Pulmonary artery endothelial cell (primary cell): ENCODE measurements around the gene KIF26A. TPM values are rescaled to one million over a fixed set of nuclear protein-coding genes. Genes with fewer than 3 reads are reported as not detected.
"Not testable (repeated sequence)": the region's sequence is repeated elsewhere in the genome, so short reads cannot be mapped to it uniquely, and the experiment has no call there.

Experiments
- DNase-seq: peaks from one replicate; pipeline ENCODE4 v3.0.0-alpha.2; 2011; ENCODE audit warnings: low read depth, low spot score
- total RNA-seq: library from RNA; depleted of rRNA; stranded (reverse); fragments of >200 nt; gene quantifications from 2 replicates; pipeline ENCODE4 v1.2.3, GENCODE V29; 2014

Gene KIF26A
- total RNA-seq, 1 donor from 2014 or later: 13.4 TPM

GRCh38 chr14:104143521-104144452, 5.4 kb downstream of the KIF26A start:
- DNase-seq: no peak

- no peak for DNase-seq
Measured at GRCh38 chr14:104144453-104144790, 6.0 kb downstream of the KIF26A start.

- DNase-seq: no peak
Measured at GRCh38 chr14:104144911-104145825, 6.8 kb downstream of the KIF26A start.

GRCh38 chr14:104145826-104146601, 7.6 kb downstream of the KIF26A start:
- no peak for DNase-seq

- DNase-seq: no peak
Measured at GRCh38 chr14:104146651-104147345, 8.4 kb downstream of the KIF26A start.

- DNase-seq: no peak
Measured at GRCh38 chr14:104147346-104148125, 9.1 kb downstream of the KIF26A start.

- DNase-seq: no peak
Measured at GRCh38 chr14:104148433-104149277, 10.3 kb downstream of the KIF26A start.

- DNase-seq: no peak
Measured at GRCh38 chr14:104149278-104149595, 10.8 kb downstream of the KIF26A start.

GRCh38 chr14:104149617-104150135, 11.3 kb downstream of the KIF26A start:
- DNase-seq: no peak

GRCh38 chr14:104150136-104151025, 12.0 kb downstream of the KIF26A start:
- DNase-seq: no peak

- DNase-seq: no peak
Measured at GRCh38 chr14:104151026-104151381, 12.6 kb downstream of the KIF26A start.

GRCh38 chr14:104151566-104152245, 13.3 kb downstream of the KIF26A start:
- DNase-seq: no peak

GRCh38 chr14:104152246-104152575, 13.8 kb downstream of the KIF26A start:
- DNase-seq: no peak

GRCh38 chr14:104152686-104153393, 14.5 kb downstream of the KIF26A start:
- DNase-seq: no peak

GRCh38 chr14:104153394-104153755, 15.0 kb downstream of the KIF26A start:
- DNase-seq: not testable (repeated sequence)

- no peak for DNase-seq
Measured at GRCh38 chr14:104154246-104154645, 15.9 kb downstream of the KIF26A start.

GRCh38 chr14:104155513-104155912, 17.1 kb downstream of the KIF26A start:
- no peak for DNase-seq
